Ovary (tissue), 9 donors: ENCODE data around the gene FOCAD. TPM values are rescaled to one million over a fixed set of nuclear protein-coding genes. Genes with fewer than 3 reads are reported as not detected.

Source experiments
- DNase-seq, 5 donors: peaks; one replicate each; pipeline ENCODE4 v3.0.0-alpha.2; 2019 to 2020
- H3K27ac ChIP-seq, 2 donors: fragments of 200-600 bp; one replicate each; pipeline versions ENCODE4 v1.5.1 to v1.8.0; 2019 to 2022
- H3K27me3 ChIP-seq: fragments of 200-600 bp; one replicate; pipeline ENCODE4 v1.8.0; 2022
- H3K36me3 ChIP-seq: fragments of 200-600 bp; sonication (generic); one replicate; pipeline ENCODE4 v1.5.1; 2019
- H3K4me1 ChIP-seq: one replicate; pipeline ENCODE4 v1.8.1; 2013; ENCODE audit warnings: mild to moderate bottlenecking, moderate library complexity; ENCODE audit not compliant: insufficient read depth
- H3K4me3 ChIP-seq: fragments of 200-600 bp; sonication (generic); one replicate; pipeline ENCODE4 v1.5.1; 2017
- H3K9me3 ChIP-seq, 2 donors: fragments of 200-600 bp in 1 of 2; sonication (generic) in 1 of 2; one replicate each; pipeline versions ENCODE4 v1.5.1 to v1.8.1; 2013 to 2019; ENCODE audit warnings: mild to moderate bottlenecking in 1 of 2, moderate library complexity in 1 of 2
- CTCF ChIP-seq, 3 donors: fragments of 450-650 bp in 2 of 3; fragments of 200-600 bp in 1 of 3; IDR thresholded peaks; one replicate each; pipeline versions ENCODE4 v1.5.1 to v1.8.0; 2016 to 2022; ENCODE audit warnings: antibody characterized with exemption in 3 of 3, mild to moderate bottlenecking in 1 of 3
- EP300 ChIP-seq: sonication (generic); formaldehyde crosslinking; IDR thresholded peaks from one replicate; pipeline ENCODE4 v1.6.1; 2017; ENCODE audit warnings: antibody characterized with exemption
- POLR2A ChIP-seq: fragments of 450-650 bp; IDR thresholded peaks from one replicate; pipeline ENCODE4 v1.6.1; 2017; ENCODE audit warnings: antibody characterized with exemption, mild to moderate bottlenecking, moderate library complexity
- WGBS, 3 donors: extraction: QIAGEN DNeasy Blood & Tissue Kit in 1 of 3; methylation state at CpG; one replicate each; pipeline versions ENCODE4 v1.1.5 to v1.1.7; 2013 to 2017; 5-methylcytosine and 5-hydroxymethylcytosine counted together
- intact Hi-C, 4 donors: fragments of 100-400 bp; cut with DNase I; formaldehyde crosslinking; loops; one replicate each; pipeline versions ENCODE4 v1.11.0 to v1.15.1; 2022 to 2023
- polyA plus RNA-seq, 2 donors: library from polyadenylated mRNA; stranded (reverse); fragments of 200-250 nt in 1 of 2; fragments of 350-450 nt in 1 of 2; fragmentation: Illumina TruSeq in 1 of 2; extraction: RNeasy Lipid Tissue Mini Kit (QIAGEN cat#74804) in 1 of 2; gene quantifications; one replicate each; pipeline ENCODE4 v1.2.3, GENCODE V29; 2013 to 2014
- total RNA-seq, 7 donors: library from RNA; depleted of rRNA in 2 of 7; stranded (reverse); fragments of >200 nt in 2 of 7; fragmentation: NEBNext Ultra II Directional in 3 of 7; extraction: Animal tissue kit (Norgen Biotek cat#: 25700) in 3 of 7; gene quantifications; one replicate each; pipeline versions ENCODE4 v1.1.0 to v1.2.4, GENCODE V29; 2016 to 2023
- donor health status: DM: no; HTN: no; CAD: no; lungs with moderate emphysema.
- donor health status: DM: no; HTN: no; CAD: no.
- donor health status: Bipolar disorder and iron deficiency.
- donor health status: DM: yes; HTN: yes; CAD: no.
- donor health status: DM: no; HTN: no; CAD: no.
- donor health status: DM: yes; HTN: yes; CAD: no.

The FOCAD gene
- total and polyA plus RNA-seq, 9 donors, result 5.4 to 39.2 (median 22.2) TPM

- no peaks in the 10 kb centered on the region for H3K27me3 ChIP-seq
- no peaks in the 10 kb centered on the region for H3K36me3 ChIP-seq
- H3K4me1 ChIP-seq, result peaks cover 2% of the 10 kb centered on the region
- TF ChIP-seq EP300, result no peak
- no peak for TF ChIP-seq POLR2A
- no peak for TF ChIP-seq CTCF (IDR thresholded peaks at IDR 0.05)
- H3K27ac ChIP-seq, result no peak overlapping the region
- no peak for DNase-seq
- H3K9me3 ChIP-seq, result no peaks in the 10 kb centered on the region
- peak overlapping the region; percentile 48 for H3K4me3 ChIP-seq
- intact Hi-C loops, result no loop called here
- 68 to 78% (median 70%) methylated on average over 13 of the region's 13 CpGs for WGBS, 3 donors
Observed at GRCh38 chr9:20658677-20659473, 25.2 kb upstream of the FOCAD start.

- no peak for DNase-seq
- Histone ChIP-seq H3K27ac (no peak overlapping the region), H3K4me1 (peaks cover 2% of the 10 kb centered on the region), H3K27me3 (no peaks in the 10 kb centered on the region), H3K36me3 (no peaks in the 10 kb centered on the region), H3K4me3 (peak overlapping the region; percentile 48), H3K9me3 (no peaks in the 10 kb centered on the region)
- intact Hi-C loops, result no loop called here
- 80 to 90% (median 88%) methylated on average over 2 of the region's 2 CpGs for WGBS, 3 donors
- TF ChIP-seq CTCF (IDR thresholded peaks at IDR 0.05) (no peak), EP300 (no peak), POLR2A (no peak)
Observed at GRCh38 chr9:20659474-20659967, 24.5 kb upstream of the FOCAD start.

GRCh38 chr9:20662156-20662555, 21.9 kb upstream of the FOCAD start:
- intact Hi-C loops, result no loop called here
- H3K27ac ChIP-seq, result no peak overlapping the region
- H3K27me3 ChIP-seq, result no peaks in the 10 kb centered on the region
- 50 to 71% (median 59%) methylated on average over 3 of the region's 3 CpGs for WGBS, 3 donors
- H3K4me3 ChIP-seq, result no peak overlapping the region
- peaks cover 2% of the 10 kb centered on the region for H3K4me1 ChIP-seq
- H3K36me3 ChIP-seq, result no peaks in the 10 kb centered on the region
- no peak for DNase-seq
- no peak for TF ChIP-seq POLR2A
- TF ChIP-seq CTCF (IDR thresholded peaks at IDR 0.05), result no peak
- no peak for TF ChIP-seq EP300
- no peaks in the 10 kb centered on the region for H3K9me3 ChIP-seq

GRCh38 chr9:20663133-20663532, 20.9 kb upstream of the FOCAD start:
- Histone ChIP-seq H3K36me3 (no peaks in the 10 kb centered on the region), H3K27ac (no peak overlapping the region), H3K27me3 (no peaks in the 10 kb centered on the region), H3K9me3 (no peaks in the 10 kb centered on the region), H3K4me3 (no peak overlapping the region), H3K4me1 (peaks cover 2% of the 10 kb centered on the region)
- WGBS, 3 donors, result 92 to 95% (median 94%) methylated on average over 2 of the region's 2 CpGs
- no peak for DNase-seq
- TF ChIP-seq EP300 (no peak), CTCF (IDR thresholded peaks at IDR 0.05) (no peak), POLR2A (no peak)
- intact Hi-C loops, result no loop called here
